WTC11 (cell line): ENCODE data around the gene RCAN1. TPM values are rescaled to one million over a fixed set of nuclear protein-coding genes. Genes with fewer than 3 reads are reported as not detected.

ENCODE experiments used
- ATAC-seq: fragments of 200-7000 bp; cut with Tn5 transposase; 2 replicates; pipeline ENCODE4 v1.10.0; 2021; ENCODE audit warnings: mild to moderate bottlenecking, moderate library complexity
- CTCF ChIA-PET: fragments of 300-600 bp; sonication (Branson Sonifier 250); formaldehyde crosslinking; loops from one replicate; lab custom pipeline; 2021; ENCODE audit warnings: antibody characterized with exemption; lab: Charles Lee
- POLR2A ChIA-PET: fragments of 350-600 bp; sonication (Branson Sonifier 250); formaldehyde crosslinking; loops from one replicate; lab custom pipeline; 2021; ENCODE audit warnings: antibody characterized with exemption; lab: Charles Lee
- DNase-seq: peaks from one replicate; pipeline ENCODE4 v3.0.0; 2021; ENCODE audit warnings: low spot score
- H3K27ac Mint-ChIP-seq: 2 replicates; pipeline ENCODE4 v1.8.0; 2021; ENCODE audit warnings: mixed read lengths
- H3K27me3 Mint-ChIP-seq: 2 replicates; pipeline ENCODE4 v1.8.0; 2021; ENCODE audit warnings: low read depth, mild to moderate bottlenecking, moderate library complexity, mixed read lengths
- H3K36me3 Mint-ChIP-seq: 2 replicates; pipeline ENCODE4 v1.8.0; 2021; ENCODE audit warnings: mixed read lengths
- H3K4me1 Mint-ChIP-seq: 2 replicates; pipeline ENCODE4 v1.8.0; 2022; ENCODE audit warnings: mixed read lengths
- H3K4me3 Mint-ChIP-seq: 2 replicates; pipeline ENCODE4 v1.8.0; 2021; ENCODE audit warnings: mild to moderate bottlenecking, moderate library complexity, mixed read lengths
- H3K9me3 Mint-ChIP-seq: 2 replicates; pipeline ENCODE4 v1.8.0; 2021; ENCODE audit warnings: mixed read lengths
- AR ChIP-seq: fragments of 250-450 bp; sonication (Bioruptor Pico); IDR thresholded peaks from 2 replicates; pipeline ENCODE4 v1.9.0; 2021; ENCODE audit warnings: mild to moderate bottlenecking
- ATF2 ChIP-seq: sonication (generic); formaldehyde crosslinking; IDR thresholded peaks from 2 replicates; pipeline ENCODE4 v1.8.1; 2022; ENCODE audit warnings: low read depth, missing genetic modification reagents, borderline replicate concordance
- E2F1 ChIP-seq: sonication (generic); formaldehyde crosslinking; IDR thresholded peaks from 2 replicates; pipeline ENCODE4 v1.8.0; 2022; ENCODE audit warnings: mild to moderate bottlenecking, missing genetic modification reagents
- E2F5 ChIP-seq: sonication (generic); formaldehyde crosslinking; IDR thresholded peaks from 2 replicates; pipeline ENCODE4 v1.8.1; 2022; ENCODE audit warnings: mild to moderate bottlenecking, moderate library complexity, missing genetic modification reagents
- HMGA2 ChIP-seq: fragments of 250-450 bp; sonication (Bioruptor Pico); IDR thresholded peaks from 2 replicates; pipeline ENCODE4 v1.4.0; 2021; ENCODE audit warnings: mild to moderate bottlenecking, moderate library complexity
- IRF1 ChIP-seq: sonication (generic); formaldehyde crosslinking; IDR thresholded peaks from 2 replicates; pipeline ENCODE4 v1.8.0; 2023; ENCODE audit warnings: missing genetic modification reagents
- JAZF1 ChIP-seq: fragments of 250-450 bp; sonication (Bioruptor Pico); IDR thresholded peaks from 2 replicates; pipeline ENCODE4 v1.9.0; 2021; ENCODE audit warnings: moderate library complexity, mild to moderate bottlenecking, inconsistent platforms
- NR2C2 ChIP-seq: sonication (generic); formaldehyde crosslinking; IDR thresholded peaks from 2 replicates; pipeline ENCODE4 v1.8.0; 2022; ENCODE audit warnings: mild to moderate bottlenecking, missing genetic modification reagents
- OVOL2 ChIP-seq: fragments of 250-450 bp; sonication (Bioruptor Pico); IDR thresholded peaks from 2 replicates; pipeline ENCODE4 v1.9.0; 2021; ENCODE audit warnings: mild to moderate bottlenecking, borderline replicate concordance
- PRDM15 ChIP-seq: sonication (generic); formaldehyde crosslinking; IDR thresholded peaks from 2 replicates; pipeline ENCODE4 v1.8.0; 2022; ENCODE audit warnings: missing genetic modification reagents
- PRRX2 ChIP-seq: fragments of 250-450 bp; sonication (Bioruptor Pico); IDR thresholded peaks from 2 replicates; pipeline ENCODE4 v1.8.0; 2021; ENCODE audit warnings: mild to moderate bottlenecking
- TEAD4 ChIP-seq: sonication (generic); formaldehyde crosslinking; IDR thresholded peaks from 2 replicates; pipeline ENCODE4 v1.8.0; 2022; ENCODE audit warnings: mild to moderate bottlenecking, missing genetic modification reagents
- ZNF317 ChIP-seq: sonication (generic); formaldehyde crosslinking; IDR thresholded peaks from 2 replicates; pipeline ENCODE4 v1.8.1; 2023; ENCODE audit warnings: low read depth, mild to moderate bottlenecking, moderate library complexity, missing genetic modification reagents, borderline replicate concordance
- ZNF425 ChIP-seq: fragments of 250-450 bp; sonication (Bioruptor Pico); conservative IDR thresholded peaks from 2 replicates; pipeline ENCODE4 v1.9.0; 2021; ENCODE audit warnings: mild to moderate bottlenecking
- ZNF532 ChIP-seq: fragments of 250-450 bp; sonication (Bioruptor Pico); IDR thresholded peaks from 2 replicates; pipeline ENCODE4 v1.9.0; 2021; ENCODE audit warnings: mild to moderate bottlenecking, borderline replicate concordance
- total RNA-seq: library from RNA; stranded (reverse); gene quantifications from 3 replicates; pipeline ENCODE4 v1.2.3, GENCODE V29; 2021

Gene RCAN1
- total RNA-seq, 1 experiment from 2014 or later: 5.9 TPM

GRCh38 chr21:34583926-34584563 is 30.9 kb downstream of the RCAN1 start:
- Mint-ChIP-seq H3K36me3 (peaks cover 5% of the 10 kb centered on the region), H3K27me3 (no peaks in the 10 kb centered on the region), H3K4me3 (no peak overlapping the region), H3K27ac (no peak overlapping the region), H3K4me1 (peaks cover 4% of the 10 kb centered on the region; the same call in 1 of the 2 replicates), H3K9me3 (peaks cover 8% of the 10 kb centered on the region)
- ATAC-seq (no peak), DNase-seq (no peak)
- TF ChIP-seq ZNF532 (CRISPR knock-in tag) (no peak), OVOL2 (no peak), TEAD4 (CRISPR knock-in tag) (no peak), ZNF317 (CRISPR knock-in tag) (no peak), NR2C2 (CRISPR knock-in tag) (no peak), JAZF1 (CRISPR knock-in tag) (no peak), E2F5 (no peak), ATF2 (CRISPR knock-in tag) (no peak), E2F1 (CRISPR knock-in tag) (no peak), AR (CRISPR knock-in tag) (no peak), PRRX2 (no peak), IRF1 (CRISPR knock-in tag) (no peak), ZNF425 (CRISPR knock-in tag) (no peak), HMGA2 (CRISPR knock-in tag) (no peak), PRDM15 (no peak)
- ChIA-PET POLR2A (no interaction called here), CTCF (interaction anchor here (0.7 to 7.7 kb wide), 3 partner anchors 17 to 75 kb away, joined by 3 to 82 read pairs (median 14); no protein-coding TSS in a partner anchor)
